Measurements from ENCODE around the gene OGG1.

The OGG1 gene

GRCh38 chr3:9781551-9781950 lies 31.8 kb downstream of the OGG1 start:
- no peaks in the 10 kb centered on the region for H3K27me3 Mint-ChIP-seq
- H3K36me3 Mint-ChIP-seq = peaks cover 14% of the 10 kb centered on the region
- H3K27ac Mint-ChIP-seq = peak overlapping the region; percentile 70
- H3K4me3 Mint-ChIP-seq = no peak overlapping the region
- H3K9me3 Mint-ChIP-seq (ENCODE audit: low read depth) = no peaks in the 10 kb centered on the region
- peaks cover 69% of the 10 kb centered on the region for H3K4me1 Mint-ChIP-seq (ENCODE audit: low read depth)

- H3K27me3 Mint-ChIP-seq = no peaks in the 10 kb centered on the region
- no peaks in the 10 kb centered on the region for H3K9me3 Mint-ChIP-seq (ENCODE audit: low read depth)
- H3K4me1 Mint-ChIP-seq (ENCODE audit: low read depth) = peaks cover 69% of the 10 kb centered on the region
- H3K27ac Mint-ChIP-seq = peak overlapping the region; percentile 1
- peaks cover 18% of the 10 kb centered on the region for H3K36me3 Mint-ChIP-seq
- no peak overlapping the region for H3K4me3 Mint-ChIP-seq
Observed at GRCh38 chr3:9781978-9782603, 32.3 kb downstream of the OGG1 start.

- H3K4me3 Mint-ChIP-seq = no peak overlapping the region
- peaks cover 19% of the 10 kb centered on the region for H3K36me3 Mint-ChIP-seq
- H3K27ac Mint-ChIP-seq = no peak overlapping the region
- H3K9me3 Mint-ChIP-seq (ENCODE audit: low read depth) = no peaks in the 10 kb centered on the region
- peaks cover 69% of the 10 kb centered on the region for H3K4me1 Mint-ChIP-seq (ENCODE audit: low read depth)
- H3K27me3 Mint-ChIP-seq = no peaks in the 10 kb centered on the region
Observed at GRCh38 chr3:9782770-9783169, 33.0 kb downstream of the OGG1 start.

- Mint-ChIP-seq H3K36me3 (peaks cover 20% of the 10 kb centered on the region), H3K27ac (no peak overlapping the region), H3K27me3 (no peaks in the 10 kb centered on the region), H3K4me1 (ENCODE audit: low read depth) (peaks cover 60% of the 10 kb centered on the region), H3K4me3 (no peak overlapping the region), H3K9me3 (ENCODE audit: low read depth) (no peaks in the 10 kb centered on the region)
Observed at GRCh38 chr3:9783954-9784353, 34.2 kb downstream of the OGG1 start.

- Mint-ChIP-seq H3K36me3 (peaks cover 25% of the 10 kb centered on the region), H3K4me3 (no peak overlapping the region), H3K27me3 (no peaks in the 10 kb centered on the region), H3K4me1 (ENCODE audit: low read depth) (peaks cover 57% of the 10 kb centered on the region), H3K27ac (no peak overlapping the region), H3K9me3 (ENCODE audit: low read depth) (no peaks in the 10 kb centered on the region)
Observed at GRCh38 chr3:9784965-9785364, 35.2 kb downstream of the OGG1 start.

GRCh38 chr3:9785602-9786001 lies 35.9 kb downstream of the OGG1 start:
- H3K27ac Mint-ChIP-seq = peak overlapping the region; percentile 22

GRCh38 chr3:9786209-9786739 lies 36.5 kb downstream of the OGG1 start:
- peaks cover 58% of the 10 kb centered on the region for H3K4me1 Mint-ChIP-seq (ENCODE audit: low read depth)
- peaks cover 20% of the 10 kb centered on the region for H3K36me3 Mint-ChIP-seq
- no peaks in the 10 kb centered on the region for H3K9me3 Mint-ChIP-seq (ENCODE audit: low read depth)
- no peak overlapping the region for H3K4me3 Mint-ChIP-seq
- H3K27me3 Mint-ChIP-seq = no peaks in the 10 kb centered on the region
- H3K27ac Mint-ChIP-seq = peak overlapping the region; percentile 58

More at GRCh38 chr3:9785602-9786001, 35.9 kb downstream of the OGG1 start:
- Mint-ChIP-seq H3K4me3 (no peak overlapping the region), H3K27me3 (no peaks in the 10 kb centered on the region), H3K4me1 (ENCODE audit: low read depth) (peaks cover 57% of the 10 kb centered on the region), H3K9me3 (ENCODE audit: low read depth) (no peaks in the 10 kb centered on the region), H3K36me3 (peaks cover 24% of the 10 kb centered on the region)

- peak overlapping the region; percentile 69 for H3K4me3 Mint-ChIP-seq
- H3K9me3 Mint-ChIP-seq (ENCODE audit: low read depth) = no peaks in the 10 kb centered on the region
- H3K4me1 Mint-ChIP-seq (ENCODE audit: low read depth) = peaks cover 60% of the 10 kb centered on the region
- H3K36me3 Mint-ChIP-seq = peaks cover 20% of the 10 kb centered on the region
- no peaks in the 10 kb centered on the region for H3K27me3 Mint-ChIP-seq
- peak overlapping the region; percentile 96 for H3K27ac Mint-ChIP-seq
Observed at GRCh38 chr3:9786825-9787669, 37.3 kb downstream of the OGG1 start.

- Mint-ChIP-seq H3K36me3 (peaks cover 20% of the 10 kb centered on the region), H3K4me1 (ENCODE audit: low read depth) (peaks cover 53% of the 10 kb centered on the region), H3K27me3 (no peaks in the 10 kb centered on the region), H3K9me3 (ENCODE audit: low read depth) (no peaks in the 10 kb centered on the region), H3K4me3 (peak overlapping the region; percentile 69), H3K27ac (peak overlapping the region; percentile 96)
Observed at GRCh38 chr3:9787714-9788113, 38.0 kb downstream of the OGG1 start.

GRCh38 chr3:9791127-9791526 lies 41.4 kb downstream of the OGG1 start:
- Mint-ChIP-seq H3K4me1 (ENCODE audit: low read depth) (peaks cover 65% of the 10 kb centered on the region), H3K27ac (no peak overlapping the region), H3K27me3 (no peaks in the 10 kb centered on the region), H3K36me3 (peaks cover 27% of the 10 kb centered on the region), H3K9me3 (ENCODE audit: low read depth) (no peaks in the 10 kb centered on the region), H3K4me3 (peak overlapping the region; percentile 99)

GRCh38 chr3:9791790-9792404 lies 42.1 kb downstream of the OGG1 start:
- Mint-ChIP-seq H3K36me3 (peaks cover 24% of the 10 kb centered on the region), H3K4me1 (ENCODE audit: low read depth) (peaks cover 63% of the 10 kb centered on the region), H3K27ac (peak overlapping the region; percentile 100), H3K27me3 (no peaks in the 10 kb centered on the region), H3K9me3 (ENCODE audit: low read depth) (no peaks in the 10 kb centered on the region), H3K4me3 (peak overlapping the region; percentile 99)

GRCh38 chr3:9792405-9793160 lies 42.8 kb downstream of the OGG1 start, which contains the start of the genes ARPC4 and TADA3:
ARPC4 (plus strand) TSS chr3:9793082; CDS start chr3:9793122, 40 bp downstream.
TADA3 (minus strand) TSS chr3:9792473; CDS start chr3:9791466, 1,007 bp downstream.
- Mint-ChIP-seq H3K36me3 (peaks cover 23% of the 10 kb centered on the region), H3K27ac (peak within 1 kb of the TSS; percentile 100), H3K9me3 (ENCODE audit: low read depth) (no peaks in the 10 kb centered on the region), H3K27me3 (no peaks in the 10 kb centered on the region), H3K4me1 (ENCODE audit: low read depth) (peaks cover 63% of the 10 kb centered on the region), H3K4me3 (peak within 1 kb of the TSS; percentile 99)

GRCh38 chr3:9793161-9793781 lies 43.5 kb downstream of the OGG1 start:
- H3K27ac Mint-ChIP-seq = peak overlapping the region; percentile 100
- H3K36me3 Mint-ChIP-seq = peaks cover 20% of the 10 kb centered on the region
- H3K4me1 Mint-ChIP-seq (ENCODE audit: low read depth) = peaks cover 65% of the 10 kb centered on the region
- H3K27me3 Mint-ChIP-seq = no peaks in the 10 kb centered on the region
- no peaks in the 10 kb centered on the region for H3K9me3 Mint-ChIP-seq (ENCODE audit: low read depth)
- peak overlapping the region; percentile 99 for H3K4me3 Mint-ChIP-seq

- Mint-ChIP-seq H3K4me3 (peak overlapping the region; percentile 99), H3K36me3 (peaks cover 17% of the 10 kb centered on the region), H3K27me3 (no peaks in the 10 kb centered on the region), H3K4me1 (ENCODE audit: low read depth) (peaks cover 62% of the 10 kb centered on the region), H3K27ac (peak overlapping the region; percentile 100), H3K9me3 (ENCODE audit: low read depth) (no peaks in the 10 kb centered on the region)
Observed at GRCh38 chr3:9794400-9794799, 44.6 kb downstream of the OGG1 start.

Data from activated naive CD8-positive, alpha-beta T cell (primary cell).